Natural killer cell treated with Interleukin-12 subunit alpha and Interleukin-12 subunit beta and Interleukin-15 and Interleukin-18, amount 100 ng/mL, for 72 hours (primary cell): Measurements from ENCODE around the gene SLC26A11. TPM values are rescaled to one million over a fixed set of nuclear protein-coding genes. Genes with fewer than 3 reads are reported as not detected.
"Not testable (repeated sequence)": the region's sequence is repeated elsewhere in the genome, so short reads cannot be mapped to it uniquely, and the experiment has no call there.

Experiments used
- ATAC-seq, 2 donors: fragments of 150-1000 bp; cut with Tn5 transposase in 1 of 2; sonication (Bioruptor Pico), chemical (Tn5 transposase) in 1 of 2; 2 replicates each; pipeline ENCODE4 v1.10.0; 2021
- DNase-seq: peaks from one replicate; pipeline ENCODE4 v3.0.0; 2022; ENCODE audit warnings: low spot score
- H3K27ac Mint-ChIP-seq, 2 donors: 1 replicate in 1 of 2; 2 replicates in 1 of 2; pipeline ENCODE4 v1.8.0; 2022; ENCODE audit warnings: mixed read lengths in 2 of 2, mild to moderate bottlenecking in 1 of 2, moderate library complexity in 1 of 2
- H3K27me3 Mint-ChIP-seq, 2 donors: 1 replicate in 1 of 2; 2 replicates in 1 of 2; pipeline ENCODE4 v1.8.0; 2022; ENCODE audit warnings: mixed read lengths in 2 of 2
- H3K36me3 Mint-ChIP-seq: one replicate; pipeline ENCODE4 v1.8.0; 2022; ENCODE audit warnings: mixed read lengths
- H3K4me1 Mint-ChIP-seq, 2 donors: 1 replicate in 1 of 2; 2 replicates in 1 of 2; pipeline ENCODE4 v1.8.0; 2022; ENCODE audit warnings: low read depth in 2 of 2, mixed read lengths in 2 of 2, mild to moderate bottlenecking in 1 of 2
- H3K4me3 Mint-ChIP-seq: one replicate; pipeline ENCODE4 v1.8.0; 2022; ENCODE audit warnings: mixed read lengths
- H3K9me3 Mint-ChIP-seq: 2 replicates; pipeline ENCODE4 v1.8.0; 2022; ENCODE audit warnings: mixed read lengths
- total RNA-seq, 2 donors: library from RNA; stranded (reverse); gene quantifications; one replicate each; pipeline ENCODE4 v1.2.3, GENCODE V29; 2022

Gene SLC26A11
- total RNA-seq, 2 donors from 2014 or later: 5.5 to 19.3 TPM

- H3K27ac Mint-ChIP-seq: peak overlapping the region; percentile 59 to 72
- peaks cover 24 to 42% of the 10 kb centered on the region in 2 donors for H3K4me1 Mint-ChIP-seq
- H3K36me3 Mint-ChIP-seq: peaks cover 42% of the 10 kb centered on the region
- no peaks in the 10 kb centered on the region for H3K27me3 Mint-ChIP-seq
- no peak for ATAC-seq
- H3K9me3 Mint-ChIP-seq: no peaks in the 10 kb centered on the region
- DNase-seq: no peak
- H3K4me3 Mint-ChIP-seq: no peak overlapping the region
Observed at GRCh38 chr17:80296221-80296620, 76.0 kb downstream of the SLC26A11 start.

DNA sequence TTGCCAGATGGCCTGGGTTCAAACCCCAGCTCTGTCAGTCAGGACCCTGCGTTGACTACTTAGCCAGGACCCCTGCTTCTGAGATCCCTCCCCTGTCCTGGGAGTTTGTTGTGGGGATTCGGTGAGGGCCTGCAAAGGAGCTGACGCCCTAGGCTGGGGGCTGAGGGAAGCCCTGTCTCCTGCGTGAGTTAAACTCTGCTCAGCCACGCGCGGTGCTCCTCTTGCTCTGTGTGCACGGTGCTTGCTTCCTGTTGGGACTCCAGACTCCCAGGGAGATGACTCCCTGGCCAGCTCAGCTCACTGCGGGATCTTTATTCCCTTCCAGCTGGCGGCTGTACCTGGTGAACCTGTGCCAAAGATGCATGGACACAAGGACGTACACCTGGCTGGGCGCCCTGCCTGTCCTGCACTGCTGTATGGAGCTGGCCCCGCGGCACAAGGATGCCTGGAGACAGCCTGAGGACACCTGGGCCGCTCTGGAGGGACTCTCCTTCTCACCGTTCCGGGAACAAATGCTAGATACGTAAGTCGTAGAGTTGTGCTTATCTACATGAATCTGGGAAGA is 77.9 kb downstream of the SLC26A11 start:
- peak overlapping the region; percentile 37 to 39 for H3K27ac Mint-ChIP-seq
- no peaks in the 10 kb centered on the region for H3K27me3 Mint-ChIP-seq
- peak overlapping the region; percentile 20 for H3K4me3 Mint-ChIP-seq
- no peaks in the 10 kb centered on the region for H3K9me3 Mint-ChIP-seq
- no peak for DNase-seq
- peaks cover 48% of the 10 kb centered on the region for H3K36me3 Mint-ChIP-seq
- no peak for ATAC-seq
- H3K4me1 Mint-ChIP-seq: peaks cover 33 to 46% of the 10 kb centered on the region in 2 donors

DNA sequence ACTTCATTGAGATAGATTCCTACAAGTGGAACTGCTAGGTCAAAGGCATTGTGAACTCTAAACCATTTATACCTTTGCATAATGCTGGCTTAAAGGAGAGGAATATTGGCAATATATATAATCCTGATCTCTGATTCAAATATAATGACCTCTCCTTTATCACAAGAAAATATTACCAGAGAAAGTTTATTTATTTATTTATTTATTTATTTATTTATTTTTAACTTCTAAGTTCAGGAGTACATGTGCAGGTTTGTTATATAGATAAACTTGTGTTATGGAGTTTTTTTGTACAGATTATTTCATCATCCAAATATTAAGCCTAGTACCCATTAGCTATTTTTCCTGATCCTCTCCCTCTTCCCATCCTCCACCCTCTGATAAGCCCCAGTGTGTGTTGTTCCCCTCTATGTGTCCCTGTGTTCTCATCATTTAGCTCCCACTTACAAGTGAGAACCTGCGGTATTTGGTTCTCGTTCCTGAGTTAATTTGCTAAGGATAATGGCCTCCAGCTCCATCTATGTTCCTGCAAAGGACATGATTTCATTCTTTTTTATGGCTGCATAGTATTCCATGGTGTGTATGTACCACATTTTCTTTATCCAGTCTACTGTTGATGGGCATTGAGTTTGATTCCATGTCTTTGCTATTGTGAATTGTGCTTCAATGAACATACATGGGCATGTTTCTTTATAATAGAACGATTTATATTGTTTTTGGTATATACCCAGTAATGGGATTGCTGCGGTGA is 79.3 kb downstream of the SLC26A11 start:
- not testable (repeated sequence) for H3K4me3 Mint-ChIP-seq
- H3K36me3 Mint-ChIP-seq: peaks cover 43% of the 10 kb centered on the region

GRCh38 chr17:80300756-80301155 is 80.5 kb downstream of the SLC26A11 start:
- not testable (repeated sequence) for H3K27me3 Mint-ChIP-seq, DNase-seq, H3K9me3 Mint-ChIP-seq, ATAC-seq, H3K4me3 Mint-ChIP-seq
- Mint-ChIP-seq H3K36me3 (peaks cover 46% of the 10 kb centered on the region), H3K27ac (peak overlapping the region; percentile 20 to 33), H3K4me1 (peaks cover 28 to 42% of the 10 kb centered on the region in 2 donors)

More for the DNA sequence above, 79.3 kb downstream of the SLC26A11 start:
- not testable (repeated sequence) for H3K27me3 Mint-ChIP-seq, H3K9me3 Mint-ChIP-seq, DNase-seq, ATAC-seq
- Mint-ChIP-seq H3K4me1 (peaks cover 26 to 41% of the 10 kb centered on the region in 2 donors), H3K27ac (peak overlapping the region; percentile 20 to 33)

Other genes starting within 250 kb of the SLC26A11 start
- gene TBC1D16, start 184.6 kb upstream of the SLC26A11 start, total RNA-seq: 1 to 10 TPM; 1.1 to 3.2 TPM
- under 1 TPM in 1 of 2 donors, not detected in 1; 0.56 TPM for gene CCDC40, start 183.8 kb upstream of the SLC26A11 start, total RNA-seq
- gene GAA, start 118.8 kb upstream of the SLC26A11 start, total RNA-seq: 10 to 100 TPM; 20.9 to 24.0 TPM
- 100 to 1,000 TPM; 134 to 155 TPM for gene EIF4A3, start 73.3 kb upstream of the SLC26A11 start, total RNA-seq
- gene CARD14, start 50.4 kb upstream of the SLC26A11 start, total RNA-seq: not detected
- 10 to 100 TPM in 1 of 2 donors, 1 to 10 TPM in 1; 9.9 to 32.4 TPM for gene SGSH, start 94 bp upstream of the SLC26A11 start, total RNA-seq
- gene RNF213, start 40.4 kb downstream of the SLC26A11 start, total RNA-seq: 1,000 to 10,000 TPM; 1,259 to 2,425 TPM
- gene ENDOV, start 194.7 kb downstream of the SLC26A11 start, total RNA-seq: 10 to 100 TPM; 14.0 to 15.2 TPM